Head of caudate nucleus (tissue), 42 donors: ENCODE measurements around the gene MYRIP.
"Not testable (repeated sequence)": the region's sequence is repeated elsewhere in the genome, so short reads cannot be mapped to it uniquely, and the experiment has no call there.

ENCODE experiments used
- DNase-seq, 42 donors: peaks; one replicate each; pipeline versions ENCODE4 v3.0.0 to v3.0.0-alpha.2; 2020 to 2021; ENCODE audit warnings: mixed read lengths in 7 of 42
- intact Hi-C: fragments of 100-400 bp; cut with DNase I; formaldehyde crosslinking; loops from one replicate; pipeline ENCODE4 v1.15.0; 2022

MYRIP gene

GRCh38 chr3:39803956-39804355 lies 5.5 kb upstream of the MYRIP start:
- no peak for DNase-seq
- intact Hi-C loops: no loop called here

GRCh38 chr3:39804951-39805350 lies 4.5 kb upstream of the MYRIP start:
- no peak for DNase-seq
- intact Hi-C loops: no loop called here

GRCh38 chr3:39805650-39806049 lies 3.8 kb upstream of the MYRIP start:
- no peak for DNase-seq
- intact Hi-C loops: no loop called here

GRCh38 chr3:39806820-39807219 lies 2.6 kb upstream of the MYRIP start:
- no peak for DNase-seq
- intact Hi-C loops: no loop called here

GRCh38 chr3:39808467-39809180 lies 785 bp upstream of the MYRIP start:
- intact Hi-C loops: no loop called here
- peak in 40 of 42 donors; percentile 19 to 64 (median 44) for DNase-seq

- DNase-seq: peak in 20 of 42 donors; percentile 2 to 49 (median 14)
- intact Hi-C loops: no loop called here
Measured at GRCh38 chr3:39809995-39810595, 686 bp downstream of the MYRIP start.

GRCh38 chr3:39810647-39811161 lies 1.3 kb downstream of the MYRIP start:
- intact Hi-C loops: no loop called here
- no peak for DNase-seq

- intact Hi-C loops: no loop called here
Measured at GRCh38 chr3:39811561-39811960, 2.2 kb downstream of the MYRIP start.

GRCh38 chr3:39812537-39812936 lies 3.1 kb downstream of the MYRIP start:
- intact Hi-C loops: no loop called here
- DNase-seq: peak in 29 of 42 donors; percentile 6 to 70 (median 36)

More at GRCh38 chr3:39811561-39811960, 2.2 kb downstream of the MYRIP start:
- no peak for DNase-seq

GRCh38 chr3:39814007-39814406 lies 4.6 kb downstream of the MYRIP start:
- intact Hi-C loops: no loop called here
- no peak for DNase-seq

GRCh38 chr3:39819899-39820298 lies 10.5 kb downstream of the MYRIP start:
- intact Hi-C loops: no loop called here
- no peak for DNase-seq

- intact Hi-C loops, DNase-seq: not testable (repeated sequence)
Measured at GRCh38 chr3:39833764-39834163, 24.4 kb downstream of the MYRIP start.

- intact Hi-C loops: no loop called here
- no peak for DNase-seq
Measured at GRCh38 chr3:39839484-39839883, 30.1 kb downstream of the MYRIP start.

- DNase-seq: no peak
- intact Hi-C loops: no loop called here
Measured at GRCh38 chr3:39843440-39843839, 34.0 kb downstream of the MYRIP start.

- intact Hi-C loops: no loop called here
- no peak for DNase-seq
Measured at GRCh38 chr3:39848365-39848764, 39.0 kb downstream of the MYRIP start.

- no peak for DNase-seq
- intact Hi-C loops: no loop called here
Measured at GRCh38 chr3:39849992-39850715, 40.7 kb downstream of the MYRIP start.

- DNase-seq: no peak
- intact Hi-C loops: no loop called here
Measured at GRCh38 chr3:39850716-39851032, 41.3 kb downstream of the MYRIP start.

- DNase-seq: no peak
- intact Hi-C loops: no loop called here
Measured at GRCh38 chr3:39855517-39855916, 46.1 kb downstream of the MYRIP start.

- intact Hi-C loops: no loop called here
Measured at GRCh38 chr3:39869890-39870289, 60.5 kb downstream of the MYRIP start.

GRCh38 chr3:39870706-39871105 lies 61.3 kb downstream of the MYRIP start:
- DNase-seq: no peak
- intact Hi-C loops: no loop called here

More at GRCh38 chr3:39869890-39870289, 60.5 kb downstream of the MYRIP start:
- DNase-seq: no peak
